Coronary artery (tissue), 2 donors: ENCODE data around the gene HOXD9.

ENCODE experiments used
- DNase-seq: peaks from one replicate; pipeline ENCODE4 v3.0.0-alpha.2; 2017; ENCODE audit warnings: low spot score
- H3K27ac ChIP-seq, 2 donors: fragments of 200-600 bp; sonication (generic); one replicate each; pipeline ENCODE4 v1.5.1; 2016 to 2019
- H3K4me3 ChIP-seq: fragments of 200-600 bp; sonication (generic); 2 replicates; pipeline ENCODE4 v1.5.1; 2016; ENCODE audit warnings: mild to moderate bottlenecking, moderate library complexity
- TF ChIP-seq, protein P1 (sequence below): fragments of 200-600 bp; sonication (generic); IDR thresholded peaks from one replicate; pipeline ENCODE4 v1.5.1; 2019; ENCODE audit warnings: antibody characterized with exemption

HOXD9 gene

DNA sequence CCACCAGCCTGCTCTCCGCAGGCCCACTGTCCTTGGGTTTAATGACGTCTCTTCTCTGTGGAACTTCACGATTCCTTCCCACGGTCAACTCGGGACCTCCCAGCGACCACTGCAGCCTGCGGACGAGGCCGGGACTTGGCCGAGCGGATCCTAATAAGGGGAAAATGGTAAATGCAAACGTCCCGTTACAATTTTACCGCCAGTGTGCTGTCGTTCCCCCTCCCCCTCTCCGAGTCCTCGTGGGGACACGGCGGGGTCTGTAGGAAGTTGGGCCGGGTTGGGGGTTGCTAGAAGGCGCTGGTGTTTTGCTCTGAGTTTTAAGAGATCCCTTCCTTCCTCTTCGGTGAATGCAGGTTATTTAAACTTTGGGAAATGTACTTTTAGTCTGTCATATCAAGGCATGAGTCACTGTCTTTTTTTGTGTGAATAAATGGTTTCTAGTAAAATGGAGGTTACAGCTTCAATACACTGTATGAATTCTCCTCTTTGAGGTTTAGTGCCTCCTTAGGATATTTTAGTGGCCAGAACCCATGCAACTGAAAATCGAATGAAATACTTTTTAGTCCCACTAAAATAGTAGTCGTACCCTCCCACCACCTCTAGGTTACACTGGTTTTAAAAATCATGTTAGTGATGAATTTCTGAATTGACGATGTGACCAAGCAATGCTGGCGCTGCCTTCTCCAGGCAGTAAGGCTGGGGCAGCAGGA is 13.2 kb upstream of the HOXD9 start:
- no peak for DNase-seq
- peak overlapping the region; percentile 36 for H3K4me3 ChIP-seq
- TF ChIP-seq, protein P1, sequence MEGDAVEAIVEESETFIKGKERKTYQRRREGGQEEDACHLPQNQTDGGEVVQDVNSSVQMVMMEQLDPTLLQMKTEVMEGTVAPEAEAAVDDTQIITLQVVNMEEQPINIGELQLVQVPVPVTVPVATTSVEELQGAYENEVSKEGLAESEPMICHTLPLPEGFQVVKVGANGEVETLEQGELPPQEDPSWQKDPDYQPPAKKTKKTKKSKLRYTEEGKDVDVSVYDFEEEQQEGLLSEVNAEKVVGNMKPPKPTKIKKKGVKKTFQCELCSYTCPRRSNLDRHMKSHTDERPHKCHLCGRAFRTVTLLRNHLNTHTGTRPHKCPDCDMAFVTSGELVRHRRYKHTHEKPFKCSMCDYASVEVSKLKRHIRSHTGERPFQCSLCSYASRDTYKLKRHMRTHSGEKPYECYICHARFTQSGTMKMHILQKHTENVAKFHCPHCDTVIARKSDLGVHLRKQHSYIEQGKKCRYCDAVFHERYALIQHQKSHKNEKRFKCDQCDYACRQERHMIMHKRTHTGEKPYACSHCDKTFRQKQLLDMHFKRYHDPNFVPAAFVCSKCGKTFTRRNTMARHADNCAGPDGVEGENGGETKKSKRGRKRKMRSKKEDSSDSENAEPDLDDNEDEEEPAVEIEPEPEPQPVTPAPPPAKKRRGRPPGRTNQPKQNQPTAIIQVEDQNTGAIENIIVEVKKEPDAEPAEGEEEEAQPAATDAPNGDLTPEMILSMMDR = no peak
- no peak overlapping the region for H3K27ac ChIP-seq

- Histone ChIP-seq H3K27ac (no peak overlapping the region), H3K4me3 (no peak overlapping the region)
- TF ChIP-seq, protein P1 = no peak
Measured at GRCh38 chr2:176109946-176110345, 12.6 kb upstream of the HOXD9 start.

DNA sequence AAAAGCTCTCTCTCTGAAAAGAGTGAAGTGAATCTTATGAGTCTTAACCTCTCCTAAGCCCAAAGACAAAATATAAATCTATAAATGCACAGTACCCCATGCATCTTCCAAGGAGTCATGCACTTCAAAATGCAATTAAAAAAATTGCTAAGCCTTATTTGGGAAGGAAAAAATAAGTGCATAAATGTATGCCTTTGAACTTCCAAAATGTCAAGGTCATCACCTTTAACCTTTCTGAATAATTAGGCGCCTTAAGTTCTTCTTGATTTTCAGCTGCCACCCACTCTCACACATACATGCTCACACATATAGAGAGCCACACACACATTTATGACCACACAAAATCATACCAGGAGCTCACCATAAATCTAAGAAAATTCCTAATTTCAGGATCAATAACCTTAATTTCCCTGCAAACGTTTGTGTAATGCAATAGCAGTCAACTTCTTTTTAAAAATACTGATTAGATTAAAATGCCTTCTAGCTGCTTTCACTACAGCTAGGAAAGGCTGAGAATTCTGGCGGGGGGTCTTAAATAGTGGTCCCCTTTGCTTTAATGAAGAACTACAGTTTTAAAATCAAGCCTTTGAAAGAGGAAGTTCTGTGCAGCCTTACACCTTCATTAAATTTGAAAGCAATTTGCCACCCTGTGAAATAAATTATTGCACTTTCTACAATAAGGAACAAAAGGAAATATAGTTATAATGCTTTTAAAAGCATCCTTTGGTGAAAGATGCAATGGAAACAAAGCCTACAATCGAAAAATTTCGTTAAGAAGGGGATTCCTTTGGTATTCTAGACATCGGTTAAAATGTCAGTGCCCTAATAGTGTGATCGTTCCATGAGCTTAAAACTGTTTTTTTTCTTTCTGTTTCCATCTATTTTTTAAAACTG is 11.9 kb upstream of the HOXD9 start:
- no peak overlapping the region for H3K4me3 ChIP-seq
- H3K27ac ChIP-seq = no peak overlapping the region
- TF ChIP-seq, protein P1 = no peak
- no peak for DNase-seq

More at GRCh38 chr2:176109946-176110345, 12.6 kb upstream of the HOXD9 start:
- DNase-seq = no peak

- TF ChIP-seq, protein P1 = no peak
- H3K27ac ChIP-seq = no peak overlapping the region
- DNase-seq = no peak
- H3K4me3 ChIP-seq = no peak overlapping the region
Measured at GRCh38 chr2:176111309-176111663, 11.2 kb upstream of the HOXD9 start.

DNA sequence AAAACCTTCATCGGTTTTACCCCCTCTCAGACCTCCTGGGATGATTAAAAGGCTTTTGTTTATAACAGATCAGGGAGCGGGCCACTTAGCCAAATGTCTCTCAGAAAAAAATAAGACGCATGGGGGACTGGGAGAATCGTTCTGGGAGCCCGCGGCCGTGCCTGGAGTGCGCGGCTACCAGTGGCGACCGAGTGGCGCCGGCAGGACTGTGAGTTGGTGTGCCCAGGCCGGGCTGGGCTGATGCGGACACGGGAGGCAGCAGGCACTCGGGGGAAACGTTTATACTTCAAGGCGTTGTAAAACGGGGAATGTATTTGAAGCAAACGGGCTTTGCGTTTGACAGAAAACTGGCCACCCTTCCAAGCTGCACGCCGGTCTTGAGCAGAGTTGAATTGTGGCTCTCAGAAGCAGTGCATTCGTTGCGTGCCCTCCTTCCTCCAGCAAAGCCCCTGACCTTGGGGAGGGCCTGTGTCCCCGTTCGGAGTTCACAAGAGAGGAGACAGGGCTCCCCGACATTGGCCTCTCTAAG is 10.6 kb upstream of the HOXD9 start:
- no peak overlapping the region for H3K4me3 ChIP-seq
- no peak overlapping the region for H3K27ac ChIP-seq
- no peak for DNase-seq
- TF ChIP-seq, protein P1 = no peak

- no peak for DNase-seq
- TF ChIP-seq, protein P1 = no peak
- Histone ChIP-seq H3K4me3 (no peak overlapping the region), H3K27ac (no peak overlapping the region)
Measured at GRCh38 chr2:176112375-176113302, 9.9 kb upstream of the HOXD9 start.
